Transverse colon (tissue), 4 donors: Measurements from ENCODE around the gene RIMBP2.

Source experiments
- CTCF ChIP-seq, 5 experiments: fragments of 200-600 bp in 3 of 5; fragments of 450-650 bp in 2 of 5; sonication (generic) in 3 of 5; IDR thresholded peaks; 1 replicate in 2 of 5; 2 replicates in 3 of 5; pipeline ENCODE4 v1.5.1; 2016 to 2017; ENCODE audit warnings: antibody characterized with exemption in 5 of 5, inconsistent platforms in 3 of 5, mild to moderate bottlenecking in 2 of 5, moderate library complexity in 1 of 5
- POLR2A ChIP-seq: fragments of 450-650 bp; IDR thresholded peaks from one replicate; pipeline ENCODE4 v1.6.1; 2016; ENCODE audit warnings: antibody characterized with exemption, mild to moderate bottlenecking, moderate library complexity
- POLR2AphosphoS5 ChIP-seq, 3 donors: sonication (generic); formaldehyde crosslinking; IDR thresholded peaks; one replicate each; pipeline ENCODE4 v1.6.1; 2016; ENCODE audit warnings: antibody characterized with exemption in 3 of 3

- TF ChIP-seq POLR2AphosphoS5 (IDR thresholded peaks at IDR 0.05) (no peak), POLR2A (no peak), CTCF (IDR thresholded peaks at IDR 0.05) (no peak)
Observed at GRCh38 chr12:130461447-130461815, 254.7 kb downstream of the RIMBP2 start.
